Stimulated activated CD4-positive, alpha-beta T cell treated with anti-CD3 and anti-CD28 coated beads, Interleukin-1b, Interleukin-23, amount 100 ng/mL, for 24 hours (primary cell): Measurements from ENCODE around the gene RFC4.

Experiments used
- DNase-seq, 4 experiments: peaks; one replicate each; pipeline ENCODE4 v3.0.0-alpha.2; 2020; ENCODE audit warnings: low read depth in 4 of 4, low spot score in 1 of 4

RFC4 gene

GRCh38 chr3:186787642-186788481 lies 18.4 kb downstream of the RFC4 start:
- DNase-seq = no peak

- no peak for DNase-seq
These were observed 19.4 kb downstream of the RFC4 start for GRCh38 chr3:186786922-186787321.

GRCh38 chr3:186785495-186786018 lies 20.7 kb downstream of the RFC4 start:
- no peak for DNase-seq

GRCh38 chr3:186784820-186785494 lies 21.3 kb downstream of the RFC4 start:
- no peak for DNase-seq

GRCh38 chr3:186783731-186784515 lies 22.4 kb downstream of the RFC4 start:
- DNase-seq = peak in 2 of 4 experiments; percentile 57

- peak; percentile 82 to 87 (median 86) for DNase-seq
These were observed 23.1 kb downstream of the RFC4 start, which contains the start of gene EIF4A2 for GRCh38 chr3:186783058-186783730. TSS of gene EIF4A2 (plus strand) at chr3:186783577. CDS start at chr3:186783611, 34 bp downstream.

GRCh38 chr3:186782542-186783057 lies 23.7 kb downstream of the RFC4 start:
- DNase-seq = no peak

- DNase-seq = no peak
These were observed 27.1 kb downstream of the RFC4 start for GRCh38 chr3:186779204-186779603.

GRCh38 chr3:186775999-186776398 lies 30.3 kb downstream of the RFC4 start:
- DNase-seq = no peak

GRCh38 chr3:186772701-186773417 lies 33.4 kb downstream of the RFC4 start:
- DNase-seq = peak in 2 of 4 experiments; percentile 57 to 59

- no peak for DNase-seq
These were observed 34.0 kb downstream of the RFC4 start for GRCh38 chr3:186772281-186772694.

- DNase-seq = no peak
These were observed 45.3 kb downstream of the RFC4 start for GRCh38 chr3:186760897-186761447.

- DNase-seq = no peak
These were observed 46.0 kb downstream of the RFC4 start for GRCh38 chr3:186760141-186760833.

- no peak for DNase-seq
These were observed 46.9 kb downstream of the RFC4 start for GRCh38 chr3:186759231-186759930.

- no peak for DNase-seq
These were observed 48.5 kb downstream of the RFC4 start for GRCh38 chr3:186757686-186758220.

- DNase-seq = no peak
These were observed 49.1 kb downstream of the RFC4 start for GRCh38 chr3:186757214-186757613.

GRCh38 chr3:186754871-186755270 lies 51.4 kb downstream of the RFC4 start:
- no peak for DNase-seq

- DNase-seq = no peak
These were observed 52.3 kb downstream of the RFC4 start for GRCh38 chr3:186754006-186754405.
